HUDEP-2 (cell line): Measurements from ENCODE around the gene ACSM4.
"Not testable (repeated sequence)": the region's sequence is repeated elsewhere in the genome, so short reads cannot be mapped to it uniquely, and the experiment has no call there.

Experiments used
- DNase-seq, 76 experiments: peaks; one replicate each; lab custom pipeline; 2025; ENCODE audit not compliant: unreplicated experiment in 76 of 76; lab: John Stamatoyannopoulos, UW

ACSM4 gene

DNA sequence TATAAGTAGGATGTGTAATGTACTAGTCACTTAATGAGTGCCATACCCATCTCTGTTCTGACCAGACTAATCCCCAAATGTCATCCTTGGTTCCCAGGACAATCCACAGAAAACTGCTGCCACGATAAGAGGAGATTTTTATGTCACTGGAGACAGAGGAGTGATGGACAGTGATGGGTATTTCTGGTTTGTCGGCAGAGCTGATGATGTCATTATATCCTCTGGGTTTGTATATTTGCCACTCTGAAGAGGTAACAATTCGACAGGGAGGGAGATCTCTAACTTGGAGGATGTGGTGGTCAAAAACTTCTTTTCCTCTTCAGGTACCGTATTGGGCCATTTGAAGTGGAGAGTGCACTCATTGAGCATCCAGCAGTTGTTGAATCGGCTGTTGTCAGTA, 20.3 kb downstream of the ACSM4 start:
- DNase-seq = no peak

DNA sequence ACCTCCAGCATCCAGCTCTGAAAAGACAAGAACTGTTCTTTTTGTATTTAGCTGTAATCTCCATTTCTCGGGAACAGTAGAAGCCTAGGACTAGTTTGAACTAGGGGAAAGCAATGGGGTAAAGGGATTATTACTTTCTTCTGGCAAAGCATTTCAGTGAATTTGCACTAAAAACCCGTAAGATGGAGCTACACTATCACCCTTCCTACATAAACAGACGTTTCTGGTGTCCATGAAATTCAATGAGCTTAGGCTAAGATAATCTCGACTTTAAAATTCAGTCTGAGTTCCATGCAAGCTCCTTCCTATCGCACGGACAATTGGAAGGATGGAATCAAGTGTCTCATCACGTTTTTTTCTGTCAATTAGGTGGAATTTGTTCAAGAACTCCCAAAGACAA, 24.0 kb downstream of the ACSM4 start:
- peak in 2 of 76 experiments; percentile 8 to 14 for DNase-seq

DNA sequence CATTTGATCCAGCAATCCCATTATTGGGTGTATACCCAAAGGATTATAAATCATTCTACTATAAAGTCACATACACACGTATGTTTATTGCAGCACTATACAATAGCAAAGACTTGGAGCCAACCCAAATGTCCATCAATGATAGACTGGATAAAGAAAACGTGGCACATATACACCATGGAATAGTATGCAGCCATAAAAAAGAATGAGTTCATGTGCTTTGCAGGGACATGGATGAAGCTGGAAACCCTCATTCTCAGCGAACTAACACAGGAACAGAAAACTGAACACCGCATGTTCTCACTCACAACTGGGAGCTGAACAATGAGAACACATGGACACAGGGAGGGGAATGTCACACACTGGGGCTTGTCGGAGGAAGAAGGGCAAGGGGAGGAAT, 33.9 kb downstream of the ACSM4 start:
- DNase-seq = not testable (repeated sequence)

DNA sequence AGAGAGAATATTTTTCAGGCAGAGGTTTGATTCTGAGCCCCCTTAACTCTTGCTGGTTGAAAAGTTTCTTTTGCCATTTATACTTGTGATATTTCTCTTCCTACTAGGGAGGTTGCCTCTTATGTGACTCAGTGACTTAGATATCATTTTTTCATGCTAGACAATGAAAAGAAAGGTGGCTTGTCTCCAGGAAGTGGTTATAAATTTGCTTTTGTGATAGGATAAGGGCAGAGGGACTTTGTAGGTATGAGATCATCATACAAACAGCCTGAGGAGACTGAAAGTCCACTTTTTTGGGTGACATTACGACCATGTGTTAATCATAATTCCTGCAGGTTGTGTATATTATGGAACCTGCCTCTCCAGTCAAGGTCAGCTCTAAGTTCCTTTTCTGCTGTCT, 35.8 kb downstream of the ACSM4 start:
- DNase-seq = no peak

DNA sequence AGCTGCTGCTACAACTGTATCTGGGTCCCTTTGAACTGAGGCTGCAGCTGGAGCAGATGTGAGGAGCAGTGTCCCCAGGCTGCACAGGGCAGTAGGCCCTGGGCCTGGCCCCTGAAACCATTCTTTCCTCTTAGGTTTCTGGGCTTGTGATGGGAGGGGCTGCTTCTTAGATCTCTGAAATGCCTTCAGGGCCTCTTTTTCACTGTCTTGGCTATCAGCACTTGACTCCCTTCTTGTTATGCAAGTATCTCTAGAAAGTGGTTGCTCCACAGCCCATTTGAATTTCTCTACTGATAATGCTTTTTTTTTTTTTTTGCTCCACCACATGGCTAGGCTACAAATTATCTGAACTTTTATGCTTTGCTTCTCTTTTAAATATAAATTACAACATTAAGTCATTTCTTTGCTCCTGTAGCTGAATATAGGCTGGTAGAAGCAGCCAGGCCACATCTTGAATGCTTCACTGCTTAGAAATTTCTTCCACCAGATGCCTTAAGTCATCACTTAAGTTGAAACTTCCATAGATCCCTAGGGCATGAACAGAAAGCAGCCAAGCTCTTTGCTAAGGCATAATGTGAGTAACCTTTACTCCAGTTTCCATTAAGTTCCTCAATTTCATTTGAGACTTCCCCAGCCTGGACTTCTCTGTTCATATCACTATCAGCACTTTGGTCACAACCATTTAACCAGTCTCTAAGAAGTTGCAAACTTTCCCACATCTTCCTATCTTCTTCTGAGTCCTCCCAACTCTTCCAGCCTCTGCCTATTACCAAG, 41.1 kb downstream of the ACSM4 start:
- peak in 7 of 76 experiments; percentile 3 to 54 (median 45) for DNase-seq

DNA sequence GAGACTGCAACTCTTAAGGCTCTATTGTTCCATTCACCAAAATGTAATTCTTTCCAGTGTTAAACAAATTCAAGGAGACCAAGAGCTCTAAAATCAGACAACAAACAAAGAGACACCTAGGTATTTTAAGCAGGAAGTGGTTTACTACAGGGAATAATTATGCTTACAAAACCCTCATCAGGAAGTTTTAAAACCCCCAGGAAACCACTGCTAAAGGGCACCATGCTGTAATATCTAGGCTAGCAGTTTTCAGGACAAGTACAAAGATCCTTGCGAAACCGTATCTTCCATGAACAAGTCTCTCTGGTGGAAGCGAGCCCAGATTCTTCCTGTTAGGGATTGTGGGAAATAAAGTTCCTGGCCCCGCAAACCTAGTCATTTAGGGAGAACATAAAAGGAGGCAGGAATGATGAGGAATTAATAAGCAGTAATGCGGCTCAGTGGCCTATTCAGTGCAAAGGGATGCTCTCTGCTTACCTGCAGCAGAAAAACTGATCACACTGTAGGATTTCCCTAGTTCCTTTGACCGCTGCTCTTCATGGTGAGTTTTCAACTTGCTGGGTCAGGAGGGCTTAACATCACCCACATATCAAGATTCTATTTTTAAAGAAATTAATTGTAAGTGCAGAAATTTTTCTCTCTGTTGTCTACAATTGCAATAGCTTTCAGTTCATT, 42.8 kb downstream of the ACSM4 start:
- no peak for DNase-seq

DNA sequence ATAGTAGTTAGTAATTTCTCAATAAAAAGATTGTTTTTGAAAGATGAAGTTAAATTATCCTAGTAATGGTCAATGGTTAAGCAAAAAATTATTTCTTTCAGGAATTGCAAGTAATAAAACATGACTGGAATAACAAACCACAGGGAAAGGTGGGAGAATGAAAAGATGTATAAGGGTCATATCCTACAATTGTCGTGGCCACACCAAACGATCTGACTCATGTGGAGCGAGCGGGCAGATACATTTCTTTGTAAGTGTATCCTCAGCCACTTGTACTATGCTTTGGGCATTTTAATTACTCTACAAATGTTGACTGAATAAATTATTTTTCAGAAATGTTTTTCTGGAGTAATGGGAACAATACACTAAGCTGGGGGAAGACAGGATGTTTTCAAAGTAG, 45.5 kb downstream of the ACSM4 start:
- DNase-seq = no peak

DNA sequence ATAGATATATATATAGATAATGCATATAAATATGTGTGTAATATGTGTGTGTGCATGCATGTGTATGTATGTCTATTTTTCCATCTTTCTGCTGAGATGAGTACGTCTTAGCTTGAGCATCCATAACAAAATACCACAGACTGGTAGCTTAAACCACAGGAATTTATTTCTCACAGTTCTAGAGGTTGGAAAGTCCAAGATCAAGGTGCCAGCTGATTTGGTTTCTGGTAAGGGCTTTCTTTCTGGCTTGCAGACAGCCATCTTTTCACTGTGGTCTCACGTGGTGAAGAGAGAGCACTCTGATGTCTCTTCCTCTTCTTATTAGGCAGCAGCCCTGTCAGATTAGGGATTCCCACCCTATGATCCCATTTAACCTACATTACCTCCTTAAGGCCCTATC, 47.3 kb downstream of the ACSM4 start:
- no peak for DNase-seq

DNA sequence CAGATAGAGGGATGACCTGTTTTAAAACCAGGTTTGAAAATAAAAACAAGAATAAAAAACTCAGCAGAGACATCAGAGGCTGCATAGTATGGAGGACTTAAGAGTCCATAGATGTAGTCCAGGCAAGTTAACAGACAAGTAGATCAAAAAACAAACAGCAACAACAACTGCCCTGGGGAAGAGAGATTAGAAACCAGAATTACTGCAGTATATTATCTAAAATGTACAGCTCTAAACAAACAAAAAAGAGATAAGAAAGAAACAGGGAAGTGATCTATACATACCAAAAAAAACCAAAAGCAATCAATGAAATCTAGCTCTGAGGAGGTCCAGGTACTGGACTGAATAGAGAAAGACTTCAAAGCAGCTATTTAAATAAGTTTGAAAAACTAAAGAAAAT, 48.8 kb downstream of the ACSM4 start:
- peak in 17 of 76 experiments; percentile 1 to 50 (median 29) for DNase-seq

DNA sequence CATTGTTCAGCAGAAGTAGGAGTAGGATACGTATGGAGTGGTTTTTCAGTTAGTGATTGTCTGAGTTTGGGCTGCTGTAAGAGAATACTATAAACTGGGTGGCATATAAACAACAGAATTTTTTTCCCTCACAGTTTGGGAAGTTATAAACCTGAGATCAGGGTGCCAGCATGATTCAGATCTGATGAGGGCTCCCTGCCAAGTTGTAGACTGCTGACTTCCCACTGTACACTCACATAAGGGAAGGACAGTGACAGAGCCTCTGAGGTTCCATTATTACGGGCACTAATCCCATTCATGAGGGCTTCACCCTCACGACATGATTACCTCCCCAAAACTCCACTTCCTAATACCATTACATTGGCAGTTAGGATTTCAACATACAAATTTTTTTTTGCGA, 50.7 kb downstream of the ACSM4 start:
- DNase-seq = peak in 46 of 76 experiments; percentile 3 to 52 (median 22)

DNA sequence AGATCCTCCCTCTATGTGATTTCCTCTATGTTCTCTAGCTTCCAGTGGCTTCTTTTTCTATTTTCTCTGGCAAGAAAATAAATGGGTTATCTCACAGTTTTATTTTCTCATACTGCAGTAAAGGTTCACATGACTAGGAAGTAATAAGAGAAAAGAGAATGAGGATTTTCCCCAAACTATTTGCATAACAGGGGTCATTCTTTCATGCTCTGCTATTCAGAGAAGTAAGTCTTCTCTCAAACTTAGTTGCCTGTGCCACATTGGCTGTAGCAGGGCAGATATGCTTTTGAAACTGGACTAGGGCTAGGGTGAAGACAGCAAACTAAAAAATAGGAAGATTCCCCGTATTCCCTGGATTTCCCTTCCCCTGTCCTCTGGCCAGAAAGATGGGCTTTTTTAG, 57.4 kb downstream of the ACSM4 start:
- DNase-seq = no peak

DNA sequence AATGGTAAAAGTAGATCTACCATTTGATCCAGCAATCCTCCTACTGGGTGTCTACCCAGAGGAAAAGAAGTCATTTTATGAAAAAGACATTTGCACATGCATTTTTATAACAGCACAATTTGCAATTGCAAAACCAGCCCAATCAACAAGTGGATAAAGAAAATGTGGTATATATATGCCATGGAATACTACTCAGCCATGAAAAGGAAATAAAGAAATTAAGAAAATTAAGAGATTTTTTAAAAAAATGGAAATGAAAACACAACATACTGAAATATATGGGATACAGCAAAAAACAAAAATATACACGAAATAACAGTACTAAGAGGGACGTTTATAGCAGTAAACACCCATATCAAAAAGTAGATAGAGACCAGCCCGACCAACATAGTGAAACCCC, 58.9 kb downstream of the ACSM4 start:
- no peak for DNase-seq

DNA sequence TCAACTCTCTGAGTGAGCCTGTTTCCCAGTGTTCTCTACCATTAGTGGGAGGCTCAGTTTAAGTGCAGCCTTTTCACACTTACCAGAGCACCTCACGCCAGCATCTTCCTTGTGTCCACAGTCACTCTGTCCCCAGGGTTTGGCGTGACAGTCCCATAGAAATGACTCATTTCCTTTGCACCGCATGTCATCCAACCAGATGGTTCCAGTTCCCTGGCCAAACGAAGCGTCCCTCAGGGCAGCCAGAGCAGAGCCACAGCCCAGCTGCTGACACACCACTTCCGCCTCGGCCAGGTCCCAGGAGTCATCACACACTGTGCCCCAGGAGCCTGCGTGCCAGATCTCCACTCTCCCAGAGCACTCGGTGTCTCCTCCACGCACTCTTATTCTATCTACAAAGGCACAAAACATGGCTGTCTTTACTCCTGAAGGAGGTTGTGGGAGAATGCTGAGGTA, 65.4 kb downstream of the ACSM4 start:
- no peak for DNase-seq

DNA sequence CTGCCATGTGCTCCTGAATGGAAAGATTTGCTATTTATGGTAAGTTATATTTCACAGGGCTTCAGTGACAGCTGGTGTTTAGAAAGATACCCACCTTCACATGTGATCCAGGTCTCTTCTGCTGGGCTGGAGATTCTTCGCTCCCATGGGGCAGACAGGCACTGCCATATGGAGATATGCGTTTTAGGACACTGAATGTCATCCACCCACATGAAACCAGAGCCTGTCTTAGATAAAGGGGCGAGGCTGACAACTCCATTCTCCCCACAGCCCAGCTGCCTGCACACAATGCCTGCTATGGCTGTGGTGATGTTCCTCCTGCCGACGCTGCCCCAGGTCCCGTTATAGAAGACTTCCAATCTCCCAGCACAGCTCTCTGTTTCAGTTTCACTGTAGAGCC, 69.4 kb downstream of the ACSM4 start:
- DNase-seq = peak in 46 of 76 experiments; percentile 8 to 81 (median 39)

DNA sequence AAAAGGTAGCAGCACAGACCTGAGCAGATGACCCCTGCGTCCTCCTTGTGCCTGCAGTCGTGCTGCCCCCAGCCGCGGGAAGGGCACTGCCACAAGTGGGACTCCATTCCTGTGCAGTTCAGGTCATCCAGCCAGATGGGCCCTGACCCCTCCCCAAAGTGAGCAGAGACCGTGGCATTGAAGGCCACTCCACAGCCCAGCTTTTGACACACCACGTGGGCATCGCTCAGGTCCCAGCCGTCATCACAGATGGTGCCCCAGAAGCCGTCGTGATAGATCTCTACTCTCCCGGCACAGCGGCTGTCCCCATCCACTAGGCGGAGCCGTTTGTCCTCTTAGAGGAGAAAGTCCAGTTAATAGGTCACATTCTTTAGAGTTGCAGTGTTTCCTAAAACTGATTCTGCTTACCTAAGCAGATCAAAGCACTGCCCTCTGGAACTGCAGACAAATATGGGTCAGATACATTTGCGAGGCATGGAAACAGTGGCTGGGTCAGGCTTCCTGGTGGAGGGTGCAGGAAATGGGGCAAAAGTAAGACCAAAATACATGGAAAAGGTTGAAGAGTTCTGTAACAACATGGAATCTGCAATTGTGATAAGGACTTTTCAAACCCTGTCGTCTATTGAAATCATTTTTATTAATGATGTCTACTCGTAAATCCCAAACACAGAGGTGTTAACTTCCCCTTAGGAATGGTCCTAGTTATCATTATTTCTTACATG, 70.7 kb downstream of the ACSM4 start:
- peak in 35 of 76 experiments; percentile 1 to 72 (median 16) for DNase-seq

DNA sequence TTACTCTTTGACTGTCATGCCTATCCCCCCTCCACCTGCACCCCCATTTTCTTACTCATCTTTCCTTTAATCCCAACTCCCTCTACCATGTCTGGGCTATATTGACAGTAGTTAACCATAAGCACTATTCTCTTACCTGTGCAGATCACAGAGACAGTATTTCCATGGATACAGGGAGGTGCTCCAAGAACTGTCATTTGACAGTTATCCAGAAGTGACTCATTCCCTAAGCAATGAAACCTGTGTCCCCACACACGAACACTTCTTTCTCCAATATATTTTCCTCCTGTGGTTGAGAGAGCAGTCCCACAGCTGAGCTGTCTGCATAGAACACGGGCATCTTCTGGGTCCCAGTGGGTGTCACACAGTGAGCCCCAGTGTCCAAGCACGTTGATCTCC, 71.3 kb downstream of the ACSM4 start:
- DNase-seq = no peak

DNA sequence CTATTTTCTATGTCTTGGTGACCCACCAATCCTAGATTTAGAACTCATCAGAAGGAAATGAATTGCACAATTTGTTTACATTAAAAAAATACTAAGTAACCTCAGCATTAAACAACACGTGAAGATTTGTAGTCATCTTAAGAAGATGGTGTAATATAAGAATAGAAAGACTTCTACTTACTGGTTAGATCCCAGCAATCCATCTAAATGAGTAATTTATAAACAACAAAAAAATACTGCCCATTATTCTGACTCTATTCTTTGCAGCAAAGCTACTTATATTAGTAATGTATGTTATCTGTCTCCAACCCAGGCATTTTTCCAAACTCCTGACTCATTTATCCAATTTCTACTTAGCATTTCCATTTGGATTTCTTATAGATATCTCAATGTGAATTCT, 72.3 kb downstream of the ACSM4 start:
- no peak for DNase-seq
